Nephron (organoid): ENCODE results near the gene NR1I2.

Source experiments
- H3K27ac Mint-ChIP-seq, 3 experiments: 2 replicates each; pipeline ENCODE4 v1.8.0; 2020; ENCODE audit warnings: mixed read lengths in 3 of 3, mild to moderate bottlenecking in 2 of 3, moderate library complexity in 1 of 3
- H3K27me3 Mint-ChIP-seq: 2 replicates; pipeline ENCODE4 v1.8.0; 2021; ENCODE audit warnings: low read depth, mild to moderate bottlenecking, moderate library complexity, mixed read lengths
- H3K36me3 Mint-ChIP-seq: 2 replicates; pipeline ENCODE4 v1.8.0; 2020; ENCODE audit warnings: low read depth, mixed read lengths
- H3K4me1 Mint-ChIP-seq: 2 replicates; pipeline ENCODE4 v1.8.0; 2020; ENCODE audit warnings: mixed read lengths
- H3K4me3 Mint-ChIP-seq, 3 experiments: 2 replicates each; pipeline ENCODE4 v1.8.0; 2020; ENCODE audit warnings: mild to moderate bottlenecking in 3 of 3, mixed read lengths in 3 of 3, moderate library complexity in 2 of 3
- H3K9me3 Mint-ChIP-seq: 2 replicates; pipeline ENCODE4 v1.8.0; 2020; ENCODE audit warnings: mixed read lengths
- CTCF ChIP-seq, 3 experiments: fragments of 200-600 bp; sonication (generic); IDR thresholded peaks; one replicate each; pipeline ENCODE4 v1.5.0; 2021; ENCODE audit warnings: antibody characterized with exemption in 3 of 3; ENCODE audit not compliant: unreplicated experiment in 3 of 3

Gene NR1I2

GRCh38 chr3:119781330-119782198, at the start of gene NR1I2:
NR1I2 (plus strand) TSS chr3:119782101.
- H3K27me3 Mint-ChIP-seq, result no peaks in the 10 kb centered on the region
- no peaks in the 10 kb centered on the region for H3K36me3 Mint-ChIP-seq
- no peak for TF ChIP-seq CTCF (IDR thresholded peaks at IDR 0.05; ENCODE audit: unreplicated experiment in 3 of 3)
- H3K9me3 Mint-ChIP-seq, result peaks cover under 1% of the 10 kb centered on the region
- no peak within 1 kb of the TSS for H3K4me3 Mint-ChIP-seq
- H3K27ac Mint-ChIP-seq, result no peak within 1 kb of the TSS
- peaks cover 10% of the 10 kb centered on the region for H3K4me1 Mint-ChIP-seq

- no peak overlapping the region for H3K27ac Mint-ChIP-seq
- no peaks in the 10 kb centered on the region for H3K9me3 Mint-ChIP-seq
- H3K4me3 Mint-ChIP-seq, result no peak overlapping the region
- TF ChIP-seq CTCF (IDR thresholded peaks at IDR 0.05; ENCODE audit: unreplicated experiment in 3 of 3), result no peak
- peaks cover 10% of the 10 kb centered on the region for H3K36me3 Mint-ChIP-seq
- H3K27me3 Mint-ChIP-seq, result no peaks in the 10 kb centered on the region
- peaks cover 5% of the 10 kb centered on the region for H3K4me1 Mint-ChIP-seq
Observed at GRCh38 chr3:119733812-119734211, 48.1 kb upstream of the NR1I2 start.

- Mint-ChIP-seq H3K4me1 (peaks cover 5% of the 10 kb centered on the region), H3K27me3 (no peaks in the 10 kb centered on the region), H3K4me3 (no peak overlapping the region), H3K27ac (no peak overlapping the region), H3K36me3 (peaks cover 11% of the 10 kb centered on the region), H3K9me3 (no peaks in the 10 kb centered on the region)
- TF ChIP-seq CTCF (IDR thresholded peaks at IDR 0.05; ENCODE audit: unreplicated experiment in 3 of 3), result no peak
Observed at GRCh38 chr3:119738741-119739140, 43.2 kb upstream of the NR1I2 start.

- peaks cover 15% of the 10 kb centered on the region for H3K36me3 Mint-ChIP-seq
- H3K9me3 Mint-ChIP-seq, result no peaks in the 10 kb centered on the region
- H3K4me3 Mint-ChIP-seq, result no peak overlapping the region
- H3K4me1 Mint-ChIP-seq, result peaks cover 5% of the 10 kb centered on the region
- no peak for TF ChIP-seq CTCF (IDR thresholded peaks at IDR 0.05; ENCODE audit: unreplicated experiment in 3 of 3)
- no peaks in the 10 kb centered on the region for H3K27me3 Mint-ChIP-seq
- H3K27ac Mint-ChIP-seq, result peak overlapping the region in 1 of 3 experiments; percentile 27
Observed at GRCh38 chr3:119741657-119742590, 40.0 kb upstream of the NR1I2 start.

GRCh38 chr3:119743921-119744320, 38.0 kb upstream of the NR1I2 start:
- Mint-ChIP-seq H3K4me1 (peaks cover 13% of the 10 kb centered on the region), H3K4me3 (no peak overlapping the region), H3K36me3 (peaks cover 14% of the 10 kb centered on the region)

More at GRCh38 chr3:119743921-119744320, 38.0 kb upstream of the NR1I2 start:
- Mint-ChIP-seq H3K27ac (no peak overlapping the region), H3K9me3 (no peaks in the 10 kb centered on the region), H3K27me3 (no peaks in the 10 kb centered on the region)
- TF ChIP-seq CTCF (IDR thresholded peaks at IDR 0.05; ENCODE audit: unreplicated experiment in 3 of 3), result no peak
